GM21737 (cell line): ENCODE data around the gene LRP1B.

Source experiments
- ATAC-seq: cut with Tn5 transposase; IDR thresholded peaks from one replicate; pipeline ENCODE4 v1.9.1; 2021; ENCODE audit warnings: mild to moderate bottlenecking, moderate library complexity; ENCODE audit not compliant: unreplicated experiment

LRP1B gene

DNA sequence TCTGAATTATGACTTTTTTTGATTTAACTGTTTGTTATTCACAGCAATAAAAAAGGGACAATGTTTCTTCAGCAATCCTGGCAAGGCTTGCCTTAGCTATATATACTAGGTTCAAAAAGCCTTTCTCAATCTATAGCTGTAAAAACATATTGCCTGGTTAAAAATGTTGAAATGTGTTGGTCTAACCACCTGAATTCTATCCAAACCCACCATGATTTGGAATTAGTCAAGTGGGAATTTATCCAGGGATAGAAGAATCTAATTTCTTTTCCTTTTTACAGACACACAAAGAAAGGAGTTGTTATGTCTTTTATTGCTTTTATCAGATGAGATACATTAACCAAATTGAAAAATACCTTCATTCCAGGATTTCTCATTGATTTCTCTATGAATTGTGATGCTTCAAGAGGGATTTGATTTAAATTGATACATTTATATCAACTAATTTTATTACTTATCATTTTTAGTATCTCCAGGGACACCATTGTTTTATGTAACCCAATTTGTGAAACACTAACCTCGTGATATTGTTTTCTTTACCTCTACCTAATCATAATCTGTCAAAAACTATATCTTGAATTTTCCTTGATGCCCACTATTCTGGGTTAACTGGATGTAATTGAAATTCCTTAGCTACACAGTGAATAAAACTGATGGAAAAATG is 88.1 kb downstream of the LRP1B start:
- ATAC-seq: no peak

DNA sequence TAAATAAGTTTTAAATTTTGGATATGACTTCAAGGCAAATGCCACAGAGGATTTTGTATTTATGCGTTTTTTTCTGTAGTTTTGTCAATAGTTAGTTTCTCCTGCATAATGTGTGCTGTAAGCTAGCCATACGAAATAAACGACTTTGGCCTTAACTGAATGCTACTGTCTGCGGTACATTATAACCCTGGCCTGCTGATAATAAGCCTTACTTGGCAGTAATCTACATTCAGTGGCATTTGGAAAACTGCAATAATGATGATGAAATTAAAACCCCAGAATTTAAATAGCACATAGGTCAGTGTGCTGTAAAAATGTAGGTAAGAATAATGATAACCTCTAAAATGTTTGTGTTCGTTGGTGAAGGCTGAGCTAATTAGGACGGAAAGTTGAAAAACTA is 88.8 kb downstream of the LRP1B start:
- ATAC-seq: no peak

GRCh38 chr2:142041105-142041504 is 89.7 kb downstream of the LRP1B start:
- no peak for ATAC-seq

GRCh38 chr2:142040556-142040955 is 90.3 kb downstream of the LRP1B start:
- ATAC-seq: no peak

- no peak for ATAC-seq
Observed at GRCh38 chr2:142038826-142039225, 92.0 kb downstream of the LRP1B start.

DNA sequence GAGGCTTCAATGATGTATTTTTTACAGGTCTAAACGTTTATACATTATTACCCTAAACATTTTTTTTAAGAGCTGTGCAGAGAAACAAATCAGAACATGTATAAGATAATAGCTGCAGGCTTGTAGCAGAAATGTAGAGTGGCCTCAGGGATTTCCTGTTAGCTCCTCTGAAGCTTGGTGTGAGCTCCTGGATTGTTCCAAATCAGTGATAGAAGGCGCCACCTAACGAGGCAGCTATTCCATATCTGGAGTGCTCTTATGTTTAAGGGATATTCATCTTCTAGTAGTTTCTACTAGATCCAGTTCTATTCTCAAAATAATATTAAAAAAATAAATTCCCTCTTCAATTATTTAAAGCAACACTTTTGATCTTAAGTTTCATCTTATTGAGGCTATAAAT is 93.1 kb downstream of the LRP1B start:
- ATAC-seq: no peak

DNA sequence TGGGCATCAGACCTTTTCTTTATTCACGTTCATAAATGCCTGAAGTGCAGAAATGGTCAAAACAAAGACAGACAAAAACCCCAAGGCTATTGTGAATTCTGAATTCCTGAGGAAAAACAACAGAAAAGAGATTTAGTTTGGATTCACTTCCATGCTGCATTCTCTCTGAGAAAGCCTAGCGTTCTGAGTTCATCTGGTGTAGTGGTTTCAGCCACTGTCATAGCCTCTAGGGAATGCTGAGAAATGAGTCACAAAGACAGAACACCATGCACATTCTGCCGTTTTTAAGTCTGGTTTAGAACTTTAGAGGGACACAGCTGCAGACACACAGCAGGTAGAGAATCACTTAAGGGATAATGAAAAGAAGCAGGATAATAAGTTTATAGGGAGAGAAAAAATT is 93.8 kb downstream of the LRP1B start:
- no peak for ATAC-seq

DNA sequence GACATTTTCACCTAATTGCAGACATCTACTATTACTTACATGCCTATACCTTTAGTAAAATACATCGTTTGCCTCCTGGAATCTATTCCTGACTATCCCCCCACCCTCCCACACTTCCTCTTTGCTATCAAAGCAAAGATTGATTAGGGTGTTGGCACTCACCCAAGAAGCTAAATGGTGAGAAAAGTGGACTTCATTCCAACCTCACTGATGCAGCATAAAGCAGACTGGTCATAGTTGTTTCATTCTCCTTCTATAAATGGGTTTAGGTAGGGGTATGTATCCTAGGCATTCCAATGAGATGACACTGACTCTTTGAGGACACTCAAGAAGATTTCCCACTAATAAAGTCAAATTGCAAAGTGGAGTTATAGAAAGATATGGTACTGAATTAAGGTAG is 97.4 kb downstream of the LRP1B start:
- ATAC-seq: no peak

DNA sequence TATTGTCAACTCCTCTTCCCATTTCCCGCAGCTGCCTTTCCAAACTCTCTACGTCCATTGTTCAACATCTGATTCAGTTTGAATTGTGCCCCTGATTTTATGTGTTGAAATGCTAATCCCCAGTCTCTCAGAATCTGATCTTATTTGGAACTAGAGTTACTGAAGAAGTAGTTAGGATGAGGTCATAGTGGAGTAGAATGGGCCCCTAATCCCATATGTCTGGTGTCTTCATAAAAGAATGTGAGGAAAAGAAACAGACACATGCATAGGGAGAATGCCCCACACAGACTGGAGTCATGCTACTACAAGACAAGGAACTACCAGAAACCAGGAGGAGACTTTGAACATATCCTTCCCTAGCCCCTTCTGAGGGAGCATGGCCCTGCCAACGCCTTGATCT is 99.2 kb downstream of the LRP1B start:
- no peak for ATAC-seq

DNA sequence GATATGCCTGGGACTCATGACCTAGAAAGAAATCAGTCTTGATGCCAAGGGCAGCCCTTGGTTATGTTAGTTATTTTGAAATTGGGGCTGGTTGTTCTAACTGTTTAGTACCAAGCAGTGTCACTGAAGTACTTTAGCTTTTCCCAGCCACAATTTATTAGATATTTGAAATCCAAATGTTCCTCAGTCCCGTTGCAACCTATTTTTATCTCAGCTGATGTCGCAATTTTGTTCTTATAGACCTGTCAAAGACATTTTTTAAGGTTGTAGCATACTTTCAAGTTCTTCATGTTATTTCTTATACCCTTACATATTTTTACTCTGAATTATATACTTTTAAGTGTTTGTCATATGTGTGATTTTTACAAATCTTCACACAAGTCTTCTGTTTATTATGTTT is 100.1 kb downstream of the LRP1B start:
- ATAC-seq: no peak

- ATAC-seq: no peak
Observed at GRCh38 chr2:142029974-142030373, 100.8 kb downstream of the LRP1B start.

DNA sequence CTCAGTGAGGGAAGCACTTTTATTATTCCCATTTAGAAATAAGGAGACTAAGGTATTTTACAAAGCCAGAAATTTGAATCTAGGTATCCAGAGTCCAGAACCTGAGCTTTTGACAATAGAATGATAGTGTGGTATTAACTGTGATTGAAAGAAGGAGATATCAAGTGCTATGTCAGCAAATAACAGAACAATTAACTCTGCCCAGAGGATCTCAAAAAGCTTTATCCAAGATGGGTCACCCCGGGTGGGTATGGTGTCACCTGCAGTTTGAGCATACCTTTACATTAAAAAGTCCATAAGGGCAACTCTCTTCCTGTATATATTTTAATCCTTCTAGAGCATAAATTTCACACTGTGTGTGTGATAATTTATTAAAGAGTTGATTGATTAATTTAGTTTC is 105.4 kb downstream of the LRP1B start:
- no peak for ATAC-seq

GRCh38 chr2:142020368-142020767 is 110.4 kb downstream of the LRP1B start:
- no peak for ATAC-seq

- ATAC-seq: no peak
Observed at GRCh38 chr2:142014536-142014935, 116.3 kb downstream of the LRP1B start.

GRCh38 chr2:142012797-142013196 is 118.0 kb downstream of the LRP1B start:
- ATAC-seq: no peak

GRCh38 chr2:142010477-142011270 is 120.1 kb downstream of the LRP1B start:
- ATAC-seq: no peak

- ATAC-seq: no peak
Observed at GRCh38 chr2:142008135-142008744, 122.6 kb downstream of the LRP1B start.

- no peak for ATAC-seq
Observed at GRCh38 chr2:141994066-141994465, 136.8 kb downstream of the LRP1B start.

GRCh38 chr2:141992695-141993094 is 138.1 kb downstream of the LRP1B start:
- ATAC-seq: no peak

- ATAC-seq: no peak
Observed at GRCh38 chr2:141968433-141968832, 162.4 kb downstream of the LRP1B start.

DNA sequence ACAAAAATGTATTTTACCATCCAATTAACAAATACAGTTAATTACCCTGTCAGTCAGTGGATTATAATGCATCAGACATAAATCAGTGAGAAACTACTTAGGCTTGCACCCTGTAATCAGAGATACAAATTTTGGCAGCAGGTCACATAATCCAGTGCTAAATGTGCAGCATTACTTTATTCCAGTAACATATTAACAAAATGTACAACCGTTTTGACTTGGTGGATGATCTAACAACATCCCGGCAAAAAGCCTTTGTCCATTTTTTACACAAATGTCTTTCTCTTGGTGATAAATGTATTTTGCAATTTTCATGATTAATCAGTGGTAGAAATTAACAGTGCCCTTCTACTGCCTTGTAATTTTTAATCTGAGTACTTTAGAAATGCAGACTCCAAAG is 162.8 kb downstream of the LRP1B start:
- ATAC-seq: no peak

- ATAC-seq: no peak
Observed at GRCh38 chr2:141967503-141967902, 163.3 kb downstream of the LRP1B start.
